Measurements from ENCODE around the gene IL1RAPL2. TPM values are rescaled to one million over a fixed set of nuclear protein-coding genes. Genes with fewer than 3 reads are reported as not detected.
"Not testable (repeated sequence)": the region's sequence is repeated elsewhere in the genome, so short reads cannot be mapped to it uniquely, and the experiment has no call there.

Gene IL1RAPL2
- total RNA-seq, 1 donor from 2014 or later, result 1.0 TPM

GRCh38 chrX:105650986-105651385 lies 1085.0 kb downstream of the IL1RAPL2 start:
- Histone ChIP-seq H3K27ac (ENCODE audit: low read depth, low read length) (no peak overlapping the region), H3K27me3 (ENCODE audit: control insufficient read depth in 3 of 3, insufficient read depth in 3 of 3, low read length in 3 of 3) (no peaks in the 10 kb centered on the region), H3K4me1 (ENCODE audit: control insufficient read depth in 3 of 3, insufficient read depth in 3 of 3, low read length in 3 of 3) (peaks cover 0 to 11% (median 2%) of the 10 kb centered on the region in 3 donors), H3K9me3 (ENCODE audit: control insufficient read depth in 3 of 3, low read length in 3 of 3) (no peaks in the 10 kb centered on the region), H3K4me3 (ENCODE audit: low read length in 3 of 3) (no peak overlapping the region), H3K9ac (ENCODE audit: low read depth in 1 of 3, low read length in 3 of 3) (no peak overlapping the region), H3K36me3 (ENCODE audit: control insufficient read depth in 3 of 3, insufficient read depth in 3 of 3, low read length in 3 of 3) (no peaks in the 10 kb centered on the region)

GRCh38 chrX:105653891-105654290 lies 1087.9 kb downstream of the IL1RAPL2 start:
- H3K9ac ChIP-seq (ENCODE audit: low read depth in 1 of 3, low read length in 3 of 3), result no peak overlapping the region
- H3K36me3 ChIP-seq (ENCODE audit: control insufficient read depth in 3 of 3, insufficient read depth in 3 of 3, low read length in 3 of 3), result no peaks in the 10 kb centered on the region
- H3K9me3 ChIP-seq (ENCODE audit: control insufficient read depth in 3 of 3, low read length in 3 of 3), result no peaks in the 10 kb centered on the region
- no peaks in the 10 kb centered on the region for H3K27me3 ChIP-seq (ENCODE audit: control insufficient read depth in 3 of 3, insufficient read depth in 3 of 3, low read length in 3 of 3)
- H3K4me1 ChIP-seq (ENCODE audit: control insufficient read depth in 3 of 3, insufficient read depth in 3 of 3, low read length in 3 of 3), result no peaks in the 10 kb centered on the region
- no peak overlapping the region for H3K4me3 ChIP-seq (ENCODE audit: low read length in 3 of 3)
- no peak overlapping the region for H3K27ac ChIP-seq (ENCODE audit: low read depth, low read length)

- Histone ChIP-seq H3K36me3 (ENCODE audit: control insufficient read depth in 3 of 3, insufficient read depth in 3 of 3, low read length in 3 of 3) (no peaks in the 10 kb centered on the region), H3K9me3 (ENCODE audit: control insufficient read depth in 3 of 3, low read length in 3 of 3) (no peaks in the 10 kb centered on the region), H3K4me3 (ENCODE audit: low read length in 3 of 3) (no peak overlapping the region), H3K27me3 (ENCODE audit: control insufficient read depth in 3 of 3, insufficient read depth in 3 of 3, low read length in 3 of 3) (no peaks in the 10 kb centered on the region), H3K4me1 (ENCODE audit: control insufficient read depth in 3 of 3, insufficient read depth in 3 of 3, low read length in 3 of 3) (no peaks in the 10 kb centered on the region), H3K27ac (ENCODE audit: low read depth, low read length) (no peak overlapping the region), H3K9ac (ENCODE audit: low read depth in 1 of 3, low read length in 3 of 3) (no peak overlapping the region)
Measured at GRCh38 chrX:105658136-105658535, 1092.1 kb downstream of the IL1RAPL2 start.

- H3K4me3 ChIP-seq (ENCODE audit: low read length in 3 of 3), result no peak overlapping the region
- no peaks in the 10 kb centered on the region for H3K36me3 ChIP-seq (ENCODE audit: control insufficient read depth in 3 of 3, insufficient read depth in 3 of 3, low read length in 3 of 3)
- H3K4me1 ChIP-seq (ENCODE audit: control insufficient read depth in 3 of 3, insufficient read depth in 3 of 3, low read length in 3 of 3), result no peaks in the 10 kb centered on the region
- no peak overlapping the region for H3K27ac ChIP-seq (ENCODE audit: low read depth, low read length)
- no peak overlapping the region for H3K9ac ChIP-seq (ENCODE audit: low read depth in 1 of 3, low read length in 3 of 3)
- no peaks in the 10 kb centered on the region for H3K27me3 ChIP-seq (ENCODE audit: control insufficient read depth in 3 of 3, insufficient read depth in 3 of 3, low read length in 3 of 3)
- H3K9me3 ChIP-seq (ENCODE audit: control insufficient read depth in 3 of 3, low read length in 3 of 3), result no peaks in the 10 kb centered on the region
Measured at GRCh38 chrX:105662248-105662647, 1096.2 kb downstream of the IL1RAPL2 start.

- Histone ChIP-seq H3K27me3 (ENCODE audit: control insufficient read depth in 3 of 3, insufficient read depth in 3 of 3, low read length in 3 of 3) (no peaks in the 10 kb centered on the region), H3K27ac (ENCODE audit: low read depth, low read length) (no peak overlapping the region), H3K4me3 (ENCODE audit: low read length in 3 of 3) (no peak overlapping the region), H3K36me3 (ENCODE audit: control insufficient read depth in 3 of 3, insufficient read depth in 3 of 3, low read length in 3 of 3) (no peaks in the 10 kb centered on the region), H3K4me1 (ENCODE audit: control insufficient read depth in 3 of 3, insufficient read depth in 3 of 3, low read length in 3 of 3) (no peaks in the 10 kb centered on the region), H3K9ac (ENCODE audit: low read depth in 1 of 3, low read length in 3 of 3) (no peak overlapping the region), H3K9me3 (ENCODE audit: control insufficient read depth in 3 of 3, low read length in 3 of 3) (no peaks in the 10 kb centered on the region)
Measured at GRCh38 chrX:105664243-105664642, 1098.2 kb downstream of the IL1RAPL2 start.

- not testable (repeated sequence) for H3K27me3 ChIP-seq (ENCODE audit: control insufficient read depth in 3 of 3, insufficient read depth in 3 of 3, low read length in 3 of 3); H3K27ac ChIP-seq (ENCODE audit: low read depth, low read length); H3K4me3 ChIP-seq (ENCODE audit: low read length in 3 of 3); H3K36me3 ChIP-seq (ENCODE audit: control insufficient read depth in 3 of 3, insufficient read depth in 3 of 3, low read length in 3 of 3); H3K4me1 ChIP-seq (ENCODE audit: control insufficient read depth in 3 of 3, insufficient read depth in 3 of 3, low read length in 3 of 3); H3K9ac ChIP-seq (ENCODE audit: low read depth in 1 of 3, low read length in 3 of 3); H3K9me3 ChIP-seq (ENCODE audit: control insufficient read depth in 3 of 3, low read length in 3 of 3)
Measured at GRCh38 chrX:105684288-105684687, 1118.3 kb downstream of the IL1RAPL2 start.

- no peaks in the 10 kb centered on the region for H3K9me3 ChIP-seq (ENCODE audit: control insufficient read depth in 3 of 3, low read length in 3 of 3)
- H3K4me3 ChIP-seq (ENCODE audit: low read length in 3 of 3), result no peak overlapping the region
- no peaks in the 10 kb centered on the region for H3K4me1 ChIP-seq (ENCODE audit: control insufficient read depth in 3 of 3, insufficient read depth in 3 of 3, low read length in 3 of 3)
- no peak overlapping the region for H3K9ac ChIP-seq (ENCODE audit: low read depth in 1 of 3, low read length in 3 of 3)
- no peak overlapping the region for H3K27ac ChIP-seq (ENCODE audit: low read depth, low read length)
- H3K27me3 ChIP-seq (ENCODE audit: control insufficient read depth in 3 of 3, insufficient read depth in 3 of 3, low read length in 3 of 3), result no peaks in the 10 kb centered on the region
- no peaks in the 10 kb centered on the region for H3K36me3 ChIP-seq (ENCODE audit: control insufficient read depth in 3 of 3, insufficient read depth in 3 of 3, low read length in 3 of 3)
Measured at GRCh38 chrX:105694839-105695238, 1128.8 kb downstream of the IL1RAPL2 start.

- H3K4me1 ChIP-seq (ENCODE audit: control insufficient read depth in 3 of 3, insufficient read depth in 3 of 3, low read length in 3 of 3), result no peaks in the 10 kb centered on the region
- H3K9ac ChIP-seq (ENCODE audit: low read depth in 1 of 3, low read length in 3 of 3), result no peak overlapping the region
- H3K27ac ChIP-seq (ENCODE audit: low read depth, low read length), result no peak overlapping the region
- no peaks in the 10 kb centered on the region for H3K9me3 ChIP-seq (ENCODE audit: control insufficient read depth in 3 of 3, low read length in 3 of 3)
- no peaks in the 10 kb centered on the region for H3K27me3 ChIP-seq (ENCODE audit: control insufficient read depth in 3 of 3, insufficient read depth in 3 of 3, low read length in 3 of 3)
- no peaks in the 10 kb centered on the region for H3K36me3 ChIP-seq (ENCODE audit: control insufficient read depth in 3 of 3, insufficient read depth in 3 of 3, low read length in 3 of 3)
- no peak overlapping the region for H3K4me3 ChIP-seq (ENCODE audit: low read length in 3 of 3)
Measured at GRCh38 chrX:105695451-105695850, 1129.5 kb downstream of the IL1RAPL2 start.

- H3K27me3 ChIP-seq (ENCODE audit: control insufficient read depth in 3 of 3, insufficient read depth in 3 of 3, low read length in 3 of 3), result no peaks in the 10 kb centered on the region
- H3K9ac ChIP-seq (ENCODE audit: low read depth in 1 of 3, low read length in 3 of 3), result no peak overlapping the region
- no peaks in the 10 kb centered on the region for H3K9me3 ChIP-seq (ENCODE audit: control insufficient read depth in 3 of 3, low read length in 3 of 3)
- H3K36me3 ChIP-seq (ENCODE audit: control insufficient read depth in 3 of 3, insufficient read depth in 3 of 3, low read length in 3 of 3), result no peaks in the 10 kb centered on the region
- no peak overlapping the region for H3K4me3 ChIP-seq (ENCODE audit: low read length in 3 of 3)
- H3K4me1 ChIP-seq (ENCODE audit: control insufficient read depth in 3 of 3, insufficient read depth in 3 of 3, low read length in 3 of 3), result peaks cover 0 to 3% (median 0%) of the 10 kb centered on the region in 3 donors
- no peak overlapping the region for H3K27ac ChIP-seq (ENCODE audit: low read depth, low read length)
Measured at GRCh38 chrX:105696870-105697269, 1130.9 kb downstream of the IL1RAPL2 start.

GRCh38 chrX:105697984-105698781 lies 1132.2 kb downstream of the IL1RAPL2 start:
- Histone ChIP-seq H3K27ac (ENCODE audit: low read depth, low read length) (no peak overlapping the region), H3K9me3 (ENCODE audit: control insufficient read depth in 3 of 3, low read length in 3 of 3) (no peaks in the 10 kb centered on the region), H3K4me1 (ENCODE audit: control insufficient read depth in 3 of 3, insufficient read depth in 3 of 3, low read length in 3 of 3) (peaks cover 0 to 3% (median 0%) of the 10 kb centered on the region in 3 donors), H3K4me3 (ENCODE audit: low read length in 3 of 3) (no peak overlapping the region), H3K27me3 (ENCODE audit: control insufficient read depth in 3 of 3, insufficient read depth in 3 of 3, low read length in 3 of 3) (no peaks in the 10 kb centered on the region), H3K36me3 (ENCODE audit: control insufficient read depth in 3 of 3, insufficient read depth in 3 of 3, low read length in 3 of 3) (no peaks in the 10 kb centered on the region), H3K9ac (ENCODE audit: low read depth in 1 of 3, low read length in 3 of 3) (no peak overlapping the region)

Measured in skeletal muscle tissue (tissue), 4 donors.